ENCODE results near the gene SAMD4B.

The SAMD4B gene

DNA sequence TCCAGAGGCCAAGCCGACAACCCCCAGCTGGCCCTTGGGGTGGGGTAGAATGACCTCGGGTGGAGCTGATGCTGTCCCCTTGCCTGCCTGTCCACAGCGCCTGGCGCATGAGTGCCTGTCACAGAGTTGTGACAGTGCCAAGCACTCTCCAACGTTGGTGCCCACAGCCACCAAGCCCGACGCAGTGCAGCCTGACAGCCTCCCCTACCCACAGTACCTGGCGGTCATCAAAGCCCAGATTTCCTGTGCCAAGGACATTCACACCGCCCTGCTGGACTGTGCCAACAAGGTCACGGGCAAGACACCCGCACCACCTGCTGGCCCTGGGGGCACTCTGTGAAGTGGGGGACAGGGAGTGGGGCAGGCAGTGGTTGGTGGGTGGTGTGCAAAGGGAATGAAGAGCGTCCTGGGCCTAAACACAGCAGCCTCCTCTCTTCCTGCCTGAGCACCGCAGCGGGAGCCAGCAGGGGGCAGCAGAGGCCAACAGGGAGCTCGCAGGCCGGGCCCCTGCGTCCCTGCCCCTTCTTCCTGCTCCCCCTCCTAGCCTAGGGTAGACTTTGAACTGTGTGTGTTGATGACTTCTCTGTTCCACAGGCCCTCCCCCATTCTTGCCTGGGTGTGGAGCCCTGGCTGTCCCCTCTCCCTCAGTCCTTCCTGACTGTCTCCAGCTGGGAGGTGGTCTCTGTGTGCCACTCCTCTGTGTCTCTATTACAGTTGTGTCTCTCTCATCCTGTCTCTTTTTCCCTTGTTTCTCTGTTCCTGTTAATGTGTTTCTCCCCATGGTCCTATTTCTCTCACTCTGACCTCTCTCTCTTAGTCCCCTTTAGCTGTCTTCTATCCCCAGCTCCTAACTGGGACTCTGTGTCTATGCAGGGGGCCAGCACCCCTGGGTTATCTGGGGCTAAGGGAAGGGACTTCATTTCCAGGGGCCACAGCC, 55.4 kb downstream of the SAMD4B start:
- peak; percentile 81 for DNase-seq

DNA sequence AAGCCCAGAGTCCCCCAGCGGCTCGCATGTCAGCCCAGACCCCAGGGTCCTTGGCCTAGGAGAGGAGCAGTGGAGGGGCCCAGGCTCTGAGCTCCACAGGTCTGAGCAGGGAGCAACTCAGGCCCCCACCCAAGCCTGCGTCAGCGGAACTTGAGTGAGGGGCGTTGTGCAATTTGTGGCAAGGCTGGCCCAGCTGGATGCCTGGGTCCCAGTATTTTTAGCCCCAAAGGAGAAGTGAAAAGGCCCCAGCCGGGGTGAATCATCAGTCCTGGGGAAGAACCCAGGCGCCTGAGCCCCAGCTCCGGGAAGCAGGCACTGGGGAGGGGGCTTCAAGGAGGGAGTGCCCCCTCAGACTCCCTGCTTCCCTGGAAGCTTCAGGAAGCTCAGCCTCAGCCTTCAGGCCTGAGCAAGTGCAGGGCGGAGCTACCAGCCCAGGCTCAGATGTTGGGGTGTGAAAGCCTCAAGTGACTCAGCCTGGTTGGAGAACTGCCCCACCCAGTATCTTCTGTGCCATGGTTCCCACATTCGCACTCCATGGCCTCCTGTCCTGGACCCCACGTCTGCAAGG, 56.2 kb downstream of the SAMD4B start:
- no peak for DNase-seq

DNA sequence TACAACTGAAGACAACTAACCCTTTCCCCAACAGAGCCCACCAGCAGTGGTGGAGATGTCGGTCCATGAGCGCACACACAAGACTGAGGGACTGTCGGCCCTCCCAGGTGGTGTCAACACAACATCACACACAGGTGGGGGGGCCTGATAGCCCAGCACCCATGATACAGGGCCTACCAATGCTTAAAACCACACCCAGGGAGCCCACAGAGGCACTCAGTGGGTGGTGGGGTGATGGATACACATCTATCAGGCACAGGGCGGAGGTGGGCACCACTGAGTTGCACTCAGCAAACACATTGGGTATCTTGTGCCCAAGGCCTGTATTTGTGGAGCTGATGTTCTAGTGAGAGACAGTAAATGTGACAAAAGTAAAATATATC, 57.4 kb downstream of the SAMD4B start:
- DNase-seq: no peak

DNA sequence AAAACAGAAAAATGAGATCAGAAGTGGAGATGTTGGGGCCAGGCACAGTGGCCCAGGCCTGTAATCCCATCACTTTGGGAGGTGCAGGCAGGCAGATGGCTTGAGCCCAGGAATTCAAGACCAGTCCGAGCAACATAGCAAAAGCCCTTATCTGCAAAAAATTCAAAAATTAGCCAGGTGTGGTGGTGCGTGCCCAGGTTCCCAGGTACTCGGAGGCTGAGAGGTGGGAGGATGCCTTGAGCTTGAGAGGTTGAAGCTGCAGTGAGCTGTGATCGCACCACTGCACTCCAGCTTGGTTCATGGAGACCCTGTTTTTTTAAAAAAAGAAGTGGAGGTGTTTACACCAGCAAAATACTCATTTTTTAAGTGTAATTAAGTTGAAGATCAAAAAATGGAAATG, 57.8 kb downstream of the SAMD4B start:
- DNase-seq: no peak

DNA sequence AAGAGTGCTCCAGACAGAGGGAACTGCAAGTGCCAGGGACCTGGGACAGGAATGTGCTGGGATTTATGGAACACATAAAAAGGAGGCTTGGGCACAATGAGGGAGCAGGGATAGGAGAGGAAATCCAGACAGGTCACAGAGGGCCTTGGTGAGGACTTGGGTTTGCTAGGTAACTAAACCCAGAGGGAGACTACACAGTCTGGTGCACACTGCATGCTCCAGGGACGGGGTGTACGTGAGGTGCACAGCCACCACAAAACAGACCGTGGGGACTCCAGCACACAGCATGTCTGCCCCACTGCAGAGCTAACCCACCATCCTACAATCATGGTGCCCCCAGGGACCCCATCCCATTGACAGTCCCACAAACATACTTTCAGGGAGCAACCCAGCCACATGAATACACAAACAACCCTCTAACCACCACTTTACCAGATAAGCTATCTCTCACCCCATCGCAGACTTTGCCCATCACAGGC, 58.9 kb downstream of the SAMD4B start:
- no peak for DNase-seq

DNA sequence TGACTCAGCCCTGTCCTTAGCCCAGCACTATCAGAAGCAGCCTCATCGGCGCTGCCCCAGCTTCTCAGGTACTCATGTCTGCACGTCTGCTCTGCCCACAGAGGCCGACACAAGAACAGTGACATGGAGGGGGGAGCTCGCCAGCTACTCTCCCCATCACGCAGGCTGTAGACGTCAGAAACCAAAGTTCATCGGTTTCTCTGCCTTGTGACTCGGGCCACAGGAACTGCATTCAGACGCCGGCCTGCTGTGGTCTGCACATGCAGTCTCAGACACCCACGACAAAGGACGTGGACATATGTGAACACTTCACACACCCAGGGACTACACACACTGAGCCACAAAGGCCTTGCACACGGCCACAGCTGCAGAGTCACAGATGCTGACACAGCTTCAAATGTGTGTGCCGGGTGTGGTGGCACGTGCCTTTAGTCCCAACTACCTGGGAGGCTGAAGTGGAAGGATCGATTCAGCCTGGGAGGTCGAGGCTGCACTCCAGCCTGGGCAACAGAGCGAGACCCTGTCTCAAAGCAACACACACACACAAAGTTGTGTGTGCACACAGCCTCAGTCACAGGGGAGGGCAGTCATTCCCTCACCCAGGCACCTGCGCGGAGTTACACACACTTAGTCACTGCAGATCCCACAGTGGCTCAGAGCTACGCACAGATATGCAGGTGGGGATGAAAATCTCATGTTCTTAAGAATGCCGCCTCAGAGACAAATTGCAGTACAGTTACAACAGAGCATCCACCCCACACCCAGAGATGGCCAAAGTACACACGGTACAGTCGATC, 59.5 kb downstream of the SAMD4B start:
- DNase-seq: no peak

DNA sequence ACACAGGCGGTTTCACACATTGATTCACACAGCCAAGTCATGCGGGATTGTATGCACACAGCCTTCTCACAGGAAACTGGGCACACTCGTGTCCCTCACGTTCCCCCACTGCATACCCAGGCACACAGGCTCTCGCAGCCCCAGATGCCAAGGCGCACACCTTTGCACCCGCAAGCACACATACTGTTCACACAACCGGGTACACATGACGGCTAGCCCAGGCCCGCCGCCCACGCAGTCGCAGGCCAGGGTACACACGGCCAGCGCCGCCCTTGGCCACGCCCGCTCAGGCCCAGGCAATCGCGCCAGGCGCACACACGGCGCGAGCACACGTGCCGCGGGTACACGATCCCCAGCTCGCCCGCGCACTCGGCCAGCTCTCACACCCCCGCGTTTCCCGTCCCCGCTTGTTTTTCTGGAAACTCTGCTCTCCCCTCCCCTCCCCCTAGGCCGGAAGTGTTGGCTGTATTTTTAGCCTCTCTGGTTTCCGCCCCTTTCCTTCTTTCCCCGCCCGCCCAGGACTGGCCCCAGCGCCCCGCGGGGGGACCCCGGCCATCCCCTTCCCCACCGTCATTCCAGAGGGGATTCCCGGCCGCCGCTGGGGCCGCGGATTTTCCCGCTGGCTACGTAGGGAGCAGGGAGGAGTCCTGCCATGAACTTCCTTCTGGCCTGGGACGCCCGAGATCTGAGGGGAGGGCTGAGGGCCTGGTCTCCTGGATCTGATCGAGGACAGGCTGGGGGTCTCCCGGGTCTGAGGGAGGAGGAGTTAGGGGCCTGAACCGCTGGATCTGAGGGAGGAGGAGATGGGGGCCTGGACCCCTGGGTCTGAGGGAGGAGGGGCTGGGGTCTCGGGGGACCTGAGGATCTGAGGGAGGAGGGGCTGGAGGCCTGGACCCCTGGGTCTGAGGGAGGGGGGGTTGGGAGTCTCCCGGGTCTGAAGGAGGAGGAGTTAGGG, 60.4 kb downstream of the SAMD4B start:
- DNase-seq: peak; percentile 85

DNA sequence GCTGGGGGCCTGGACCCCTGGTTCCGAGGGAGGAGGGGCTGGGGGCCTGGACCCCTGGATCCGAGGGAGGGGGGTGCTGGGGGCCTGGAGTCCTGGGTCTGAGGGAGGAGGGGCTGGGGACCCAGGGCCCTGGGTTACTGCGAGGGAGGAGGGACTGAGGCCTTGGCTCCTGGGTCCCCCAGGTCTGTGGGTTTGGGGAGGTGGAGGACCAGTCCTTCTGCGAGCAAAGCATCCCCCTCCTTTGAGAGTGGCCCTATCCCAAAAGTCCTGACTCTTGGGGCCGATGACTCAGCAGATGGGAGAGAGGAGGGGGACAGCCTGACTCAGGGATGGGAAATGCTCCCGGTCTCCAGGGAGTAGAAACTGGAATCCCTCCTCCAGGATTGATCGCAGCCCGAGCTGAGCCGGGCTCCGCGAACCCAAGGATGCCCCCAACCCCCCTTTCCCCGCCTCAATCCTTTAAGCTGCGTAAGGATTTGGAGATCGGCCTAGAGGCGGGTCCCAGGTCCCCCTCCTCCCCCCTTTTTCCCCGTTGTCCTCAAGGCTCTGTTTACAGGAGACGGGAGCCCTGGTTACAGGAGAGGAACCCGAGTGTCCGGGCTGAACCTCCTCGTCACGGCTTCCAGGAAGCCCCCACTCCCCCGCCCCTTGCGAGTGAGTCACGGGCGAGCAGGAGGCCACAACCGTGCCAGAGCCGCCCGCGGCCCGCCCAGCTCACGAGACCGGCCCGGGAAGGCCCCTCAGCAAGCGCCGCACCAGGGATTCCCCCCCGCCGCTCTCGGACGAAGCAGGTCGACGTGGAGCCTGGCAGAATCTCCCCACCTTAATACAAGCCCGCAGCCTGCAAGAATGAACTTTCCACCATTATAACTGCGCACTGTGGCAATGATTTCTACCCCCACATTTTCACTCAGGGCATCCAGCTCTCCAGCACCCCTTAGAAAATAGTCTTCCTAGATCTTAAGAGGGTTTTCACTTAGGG, 61.4 kb downstream of the SAMD4B start:
- DNase-seq: no peak

DNA sequence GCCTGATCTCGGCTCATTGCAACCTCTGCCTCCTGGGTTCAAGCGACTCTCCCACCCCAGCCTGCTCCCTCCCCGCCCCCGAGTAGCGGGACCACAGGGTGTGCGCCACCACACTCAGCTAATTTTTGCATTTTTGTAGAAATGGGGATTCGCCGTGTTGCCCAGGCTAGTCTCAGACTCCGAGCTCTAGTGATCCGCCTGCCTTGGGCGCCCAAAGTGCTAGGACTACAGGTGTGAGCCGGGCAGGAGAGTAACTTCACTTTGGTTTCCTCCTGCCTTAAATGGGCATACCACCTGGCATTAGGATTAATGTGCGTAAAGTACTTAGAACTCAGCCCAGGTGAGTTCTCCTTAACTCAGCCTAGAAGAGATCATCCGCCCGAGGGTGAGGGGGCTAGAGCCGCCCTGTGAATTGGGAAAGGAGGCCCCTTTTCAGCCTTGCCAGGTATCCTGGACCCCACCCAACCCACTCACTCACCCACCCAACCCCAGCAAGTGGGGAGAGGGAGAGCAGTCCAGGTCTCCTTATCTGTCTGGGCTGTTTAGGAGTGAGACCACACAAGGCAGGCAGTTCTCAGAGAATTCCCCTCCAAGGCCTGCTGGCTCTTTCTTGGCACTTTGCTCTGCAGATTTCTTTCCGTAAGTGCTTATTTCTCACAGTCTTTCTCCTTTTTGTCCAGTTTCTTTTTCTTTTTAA, 63.2 kb downstream of the SAMD4B start:
- DNase-seq: no peak

DNA sequence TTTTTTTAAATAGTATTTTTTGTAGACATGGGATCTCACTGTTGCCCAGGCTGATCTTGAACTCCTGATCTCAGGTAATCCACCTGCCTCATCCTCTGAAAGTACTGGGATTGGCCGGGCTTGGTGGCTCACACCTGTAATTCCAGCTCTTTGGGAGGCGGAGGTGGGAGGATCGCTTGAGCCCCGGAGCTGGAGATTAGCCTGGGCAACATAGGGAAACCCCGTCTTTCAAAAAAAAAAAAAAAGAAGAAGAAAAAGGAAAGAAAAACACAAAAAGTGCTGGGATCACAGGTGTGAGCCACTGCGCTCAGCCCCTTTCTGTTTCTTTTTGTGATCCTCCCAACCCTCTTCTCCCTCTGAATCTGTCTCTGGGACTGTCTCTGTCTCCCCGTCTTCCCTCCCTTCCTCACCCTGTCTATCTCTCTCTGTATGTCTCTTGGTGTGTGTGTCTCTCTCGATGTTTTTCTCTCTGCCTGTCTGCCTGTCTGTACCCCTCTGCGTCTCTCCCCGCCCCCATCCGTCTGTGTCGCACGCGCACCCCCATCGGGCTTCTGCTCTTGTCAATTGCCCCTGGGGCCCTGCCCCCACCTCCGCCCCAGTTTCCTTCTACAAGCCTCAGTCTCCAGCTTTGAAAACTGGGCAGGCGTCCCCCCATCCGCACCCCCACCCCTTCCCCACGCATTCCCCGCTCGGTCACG, 63.9 kb downstream of the SAMD4B start:
- no peak for DNase-seq

DNA sequence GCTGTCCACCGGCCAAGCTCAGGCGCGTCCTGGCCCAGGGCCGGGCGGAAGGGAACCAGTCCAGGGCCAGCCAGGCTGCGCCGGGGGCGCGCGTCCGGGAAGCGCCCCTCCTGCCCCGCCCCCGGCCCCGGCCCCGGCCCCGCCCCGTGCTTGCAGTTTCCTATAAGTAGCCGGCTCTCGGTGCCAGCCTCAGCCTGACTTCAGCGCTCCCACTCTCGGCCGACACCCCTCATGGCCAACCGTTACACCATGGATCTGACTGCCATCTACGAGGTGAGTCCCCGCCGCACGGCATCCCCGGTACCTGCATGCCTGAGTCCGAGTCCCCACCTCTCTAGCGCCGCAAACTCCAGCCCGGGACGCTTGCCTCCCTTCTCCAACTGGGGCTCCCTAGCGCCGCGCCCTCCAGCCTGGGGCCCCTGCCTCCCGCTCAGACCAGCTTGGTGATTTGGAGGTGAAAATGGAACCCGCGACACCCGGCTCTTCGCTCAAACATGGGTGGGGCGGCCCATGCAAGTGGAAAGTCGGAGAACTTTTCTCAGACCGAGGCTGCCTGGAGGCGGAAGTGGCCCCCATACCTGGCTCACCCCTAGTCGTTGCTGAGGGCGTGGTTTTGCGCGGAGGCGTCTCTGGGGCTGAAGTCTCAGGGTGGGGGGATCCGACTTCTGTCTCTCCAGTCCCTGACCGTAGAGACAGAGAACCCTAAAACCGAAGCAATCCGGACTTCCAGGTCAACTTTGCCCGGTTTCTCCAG, 64.6 kb downstream of the SAMD4B start, which contains the start of gene ZFP36:
TSS of gene ZFP36 (plus strand) at position 192 of the 754 bp plus-strand sequence. CDS start at position 250, 58 bp downstream.
- peak; percentile 91 for DNase-seq

DNA sequence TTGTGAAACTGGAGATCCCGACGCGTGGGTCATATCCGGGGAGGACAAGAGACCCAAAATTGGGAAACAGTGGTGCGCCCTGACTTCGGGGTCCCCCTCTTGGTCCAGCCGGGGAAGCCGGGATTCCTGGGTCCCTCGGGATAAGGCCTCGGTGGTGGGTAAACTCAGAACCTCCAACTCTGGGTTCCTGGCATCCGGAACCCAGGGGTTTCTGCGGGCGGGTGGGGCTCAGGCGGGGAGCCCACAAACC, 65.1 kb downstream of the SAMD4B start:
- no peak for DNase-seq

DNA sequence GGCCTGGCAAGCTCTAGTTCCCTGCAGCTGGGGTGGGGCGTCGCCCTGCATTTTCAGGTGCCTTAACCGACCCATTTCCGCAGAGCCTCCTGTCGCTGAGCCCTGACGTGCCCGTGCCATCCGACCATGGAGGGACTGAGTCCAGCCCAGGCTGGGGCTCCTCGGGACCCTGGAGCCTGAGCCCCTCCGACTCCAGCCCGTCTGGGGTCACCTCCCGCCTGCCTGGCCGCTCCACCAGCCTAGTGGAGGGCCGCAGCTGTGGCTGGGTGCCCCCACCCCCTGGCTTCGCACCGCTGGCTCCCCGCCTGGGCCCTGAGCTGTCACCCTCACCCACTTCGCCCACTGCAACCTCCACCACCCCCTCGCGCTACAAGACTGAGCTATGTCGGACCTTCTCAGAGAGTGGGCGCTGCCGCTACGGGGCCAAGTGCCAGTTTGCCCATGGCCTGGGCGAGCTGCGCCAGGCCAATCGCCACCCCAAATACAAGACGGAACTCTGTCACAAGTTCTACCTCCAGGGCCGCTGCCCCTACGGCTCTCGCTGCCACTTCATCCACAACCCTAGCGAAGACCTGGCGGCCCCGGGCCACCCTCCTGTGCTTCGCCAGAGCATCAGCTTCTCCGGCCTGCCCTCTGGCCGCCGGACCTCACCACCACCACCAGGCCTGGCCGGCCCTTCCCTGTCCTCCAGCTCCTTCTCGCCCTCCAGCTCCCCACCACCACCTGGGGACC, 65.6 kb downstream of the SAMD4B start:
- DNase-seq: no peak

DNA sequence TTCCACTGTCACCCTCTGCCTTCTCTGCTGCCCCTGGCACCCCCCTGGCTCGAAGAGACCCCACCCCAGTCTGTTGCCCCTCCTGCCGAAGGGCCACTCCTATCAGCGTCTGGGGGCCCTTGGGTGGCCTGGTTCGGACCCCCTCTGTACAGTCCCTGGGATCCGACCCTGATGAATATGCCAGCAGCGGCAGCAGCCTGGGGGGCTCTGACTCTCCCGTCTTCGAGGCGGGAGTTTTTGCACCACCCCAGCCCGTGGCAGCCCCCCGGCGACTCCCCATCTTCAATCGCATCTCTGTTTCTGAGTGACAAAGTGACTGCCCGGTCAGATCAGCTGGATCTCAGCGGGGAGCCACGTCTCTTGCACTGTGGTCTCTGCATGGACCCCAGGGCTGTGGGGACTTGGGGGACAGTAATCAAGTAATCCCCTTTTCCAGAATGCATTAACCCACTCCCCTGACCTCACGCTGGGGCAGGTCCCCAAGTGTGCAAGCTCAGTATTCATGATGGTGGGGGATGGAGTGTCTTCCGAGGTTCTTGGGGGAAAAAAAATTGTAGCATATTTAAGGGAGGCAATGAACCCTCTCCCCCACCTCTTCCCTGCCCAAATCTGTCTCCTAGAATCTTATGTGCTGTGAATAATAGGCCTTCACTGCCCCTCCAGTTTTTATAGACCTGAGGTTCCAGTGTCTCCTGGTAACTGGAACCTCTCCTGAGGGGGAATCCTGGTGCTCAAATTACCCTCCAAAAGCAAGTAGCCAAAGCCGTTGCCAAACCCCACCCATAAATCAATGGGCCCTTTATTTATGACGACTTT, 66.4 kb downstream of the SAMD4B start:
- DNase-seq: peak; percentile 61

DNA sequence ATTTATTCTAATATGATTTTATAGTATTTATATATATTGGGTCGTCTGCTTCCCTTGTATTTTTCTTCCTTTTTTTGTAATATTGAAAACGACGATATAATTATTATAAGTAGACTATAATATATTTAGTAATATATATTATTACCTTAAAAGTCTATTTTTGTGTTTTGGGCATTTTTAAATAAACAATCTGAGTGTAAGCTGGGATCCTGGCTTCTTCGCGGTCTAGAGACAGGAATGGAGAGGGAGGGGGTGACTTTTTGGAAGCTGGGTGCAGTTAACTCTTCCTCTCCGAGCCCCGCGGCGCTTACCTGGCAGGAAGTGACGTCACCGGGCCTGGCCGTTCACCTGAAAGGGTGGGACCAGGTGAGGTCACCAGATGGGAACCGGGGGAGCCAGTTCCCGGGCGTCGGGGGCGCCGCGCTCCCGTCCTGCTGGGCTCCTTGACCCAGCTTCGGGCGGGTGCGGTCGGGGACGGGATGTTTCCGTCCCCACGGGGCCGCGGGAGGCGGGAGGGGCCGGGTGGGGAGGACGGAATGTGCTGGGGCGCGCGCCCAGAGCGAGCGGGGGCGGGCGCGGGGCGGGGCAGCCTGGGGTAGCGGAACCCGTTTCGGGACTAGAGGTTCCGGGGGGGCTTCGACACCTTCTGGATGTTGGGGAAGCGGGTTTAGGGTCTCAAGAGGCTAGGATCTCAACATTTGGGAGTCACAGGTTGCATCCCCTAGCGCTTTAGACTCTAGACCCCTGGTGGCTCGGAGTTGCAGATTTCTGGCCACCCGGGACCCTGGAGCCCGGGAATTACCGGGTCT, 67.2 kb downstream of the SAMD4B start:
- peak; percentile 100 for DNase-seq

DNA sequence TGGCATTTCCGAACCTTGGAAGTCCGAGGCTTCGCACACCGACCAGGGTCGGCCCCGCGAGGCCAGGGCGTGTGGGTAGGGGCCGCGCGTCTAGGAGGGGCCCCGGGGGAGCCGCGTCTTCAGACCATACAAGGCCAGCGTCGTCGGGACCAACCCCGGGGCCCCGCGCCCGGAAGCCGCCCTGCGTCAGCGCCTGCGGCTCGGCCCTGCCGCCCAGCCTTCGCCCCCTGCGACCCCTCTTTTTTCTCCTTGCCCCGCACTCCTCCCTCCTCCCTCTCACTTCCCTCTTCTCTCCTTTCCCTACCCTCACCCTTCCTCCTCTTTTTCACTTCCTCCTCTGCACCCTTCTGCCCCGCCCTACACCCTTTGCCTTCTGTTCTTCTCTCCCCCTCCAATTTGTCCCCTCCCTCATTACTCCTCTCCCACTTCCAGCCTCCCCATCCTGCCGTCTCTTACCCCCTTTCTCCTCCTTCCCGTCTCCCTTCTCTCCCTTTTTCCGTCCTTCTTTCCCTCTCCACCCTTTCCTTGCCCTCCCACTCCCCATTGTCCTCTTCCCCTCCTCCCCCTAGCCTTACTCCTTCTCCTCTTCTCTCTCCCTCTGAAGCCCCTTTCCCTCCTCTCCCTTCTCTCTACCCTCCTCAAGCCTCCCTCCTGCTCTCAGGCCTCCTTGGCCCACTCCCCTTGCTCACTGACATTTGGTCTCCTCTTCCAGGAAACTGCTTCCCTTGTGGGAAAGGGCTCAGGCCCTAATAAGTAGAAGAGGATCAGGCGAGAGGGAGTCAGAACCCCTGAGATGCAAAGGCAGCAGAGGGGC, 68.0 kb downstream of the SAMD4B start:
- DNase-seq: peak; percentile 72
